Measurements from ENCODE around the gene SMARCAD1.
"Not testable (repeated sequence)": the region's sequence is repeated elsewhere in the genome, so short reads cannot be mapped to it uniquely, and the experiment has no call there.

Gene SMARCAD1

GRCh38 chr4:94235825-94236224 lies 28.2 kb downstream of the SMARCAD1 start:
- DNase-seq: no peak

DNA sequence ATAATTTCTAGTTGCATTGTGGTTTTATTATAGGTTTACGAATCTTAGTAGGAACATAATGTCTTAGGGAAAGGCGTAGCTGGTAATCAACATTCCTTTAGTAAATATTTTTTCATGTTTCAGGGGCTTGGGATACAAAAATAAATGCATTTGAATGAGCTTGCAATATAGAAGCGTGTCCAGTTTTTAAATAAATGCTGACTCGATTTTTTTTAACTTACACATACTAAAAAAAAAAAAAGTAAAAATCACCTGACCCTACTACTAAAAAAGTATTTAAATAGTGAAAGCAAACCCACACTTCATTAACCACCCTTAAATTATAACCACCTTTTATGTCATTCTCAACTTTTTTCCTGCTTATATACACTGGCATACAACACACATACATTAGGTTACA lies 29.6 kb downstream of the SMARCAD1 start:
- DNase-seq: no peak

DNA sequence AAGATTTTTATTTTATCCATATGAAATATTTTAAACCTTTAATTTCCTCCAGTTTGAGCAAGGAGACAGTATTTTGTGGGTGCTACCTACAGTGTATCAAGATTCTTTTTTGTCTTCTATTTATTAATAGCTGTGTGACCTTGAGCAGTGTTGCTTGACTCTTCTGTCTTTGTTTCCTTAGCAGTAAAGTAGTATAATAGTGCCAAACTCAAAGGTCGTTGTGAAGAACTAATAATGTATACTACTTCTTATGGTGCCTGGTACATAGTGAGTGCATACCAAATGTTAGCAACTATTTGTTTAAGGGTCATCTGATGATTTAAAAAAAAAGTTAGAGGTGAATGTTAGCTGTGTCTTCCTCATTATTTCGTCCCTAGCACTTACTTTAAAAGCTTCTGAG lies 30.5 kb downstream of the SMARCAD1 start:
- no peak for DNase-seq

- DNase-seq: no peak
Measured at GRCh38 chr4:94240384-94240783, 32.7 kb downstream of the SMARCAD1 start.

- DNase-seq: no peak
Measured at GRCh38 chr4:94244087-94244828, 36.6 kb downstream of the SMARCAD1 start.

DNA sequence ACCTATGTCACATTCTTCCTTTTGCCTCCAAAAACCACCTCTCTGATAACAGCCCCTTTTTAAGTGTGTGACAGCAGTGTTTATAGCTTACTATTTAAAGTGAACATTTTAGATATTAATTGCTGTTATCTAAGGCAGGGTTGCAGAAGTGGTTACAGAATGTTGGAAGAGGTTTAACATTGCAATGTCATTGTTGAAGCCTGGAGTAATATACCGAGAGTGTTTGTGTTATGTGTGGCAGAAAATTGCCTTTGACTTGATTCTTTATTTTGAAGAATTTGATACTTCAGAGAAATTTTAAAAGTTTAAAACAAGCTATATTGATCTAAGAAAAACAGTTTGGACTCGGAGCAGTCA lies 37.1 kb downstream of the SMARCAD1 start:
- DNase-seq: no peak

DNA sequence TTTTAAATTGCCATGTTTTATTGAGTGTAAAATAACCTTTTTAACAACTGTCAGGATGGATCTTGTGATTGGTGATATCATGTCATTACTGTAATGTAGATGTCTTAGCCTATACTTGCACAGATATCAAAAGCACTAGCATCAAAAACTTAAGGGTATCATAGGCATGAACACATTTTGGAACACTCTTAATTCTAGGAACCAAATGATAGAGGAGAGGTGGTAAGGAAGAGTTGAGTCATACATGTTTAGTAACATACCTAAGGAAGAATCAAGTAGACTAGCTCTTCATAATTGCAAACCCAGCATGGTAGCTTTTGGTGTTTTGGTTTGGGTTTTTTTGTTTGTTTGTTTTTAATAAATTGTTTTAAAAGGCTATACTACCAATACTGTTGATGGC lies 43.4 kb downstream of the SMARCAD1 start:
- DNase-seq: no peak

DNA sequence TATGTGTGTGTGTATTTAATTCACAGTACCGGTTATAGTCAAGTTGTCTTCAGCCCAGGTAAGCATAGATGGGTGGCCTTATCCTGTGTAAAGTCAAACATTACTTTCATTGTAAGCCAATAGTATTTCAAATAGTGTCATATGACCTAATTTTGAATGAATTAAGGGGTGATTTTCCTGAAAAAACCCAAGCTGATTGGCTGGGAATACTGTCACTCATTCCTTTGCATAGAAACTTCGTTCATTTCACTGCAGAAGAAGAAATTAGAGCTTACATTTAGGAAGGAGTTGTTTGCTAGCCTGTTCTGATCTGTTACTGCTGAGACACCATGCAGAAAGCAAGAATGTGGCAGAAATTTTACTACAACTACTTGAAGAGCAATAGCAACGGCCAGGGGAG lies 45.4 kb downstream of the SMARCAD1 start:
- no peak for DNase-seq

- DNase-seq: no peak
Measured at GRCh38 chr4:94256144-94256783, 48.6 kb downstream of the SMARCAD1 start.

GRCh38 chr4:94256828-94257227 lies 49.2 kb downstream of the SMARCAD1 start:
- no peak for DNase-seq

GRCh38 chr4:94262163-94263016 lies 54.7 kb downstream of the SMARCAD1 start:
- DNase-seq: no peak

DNA sequence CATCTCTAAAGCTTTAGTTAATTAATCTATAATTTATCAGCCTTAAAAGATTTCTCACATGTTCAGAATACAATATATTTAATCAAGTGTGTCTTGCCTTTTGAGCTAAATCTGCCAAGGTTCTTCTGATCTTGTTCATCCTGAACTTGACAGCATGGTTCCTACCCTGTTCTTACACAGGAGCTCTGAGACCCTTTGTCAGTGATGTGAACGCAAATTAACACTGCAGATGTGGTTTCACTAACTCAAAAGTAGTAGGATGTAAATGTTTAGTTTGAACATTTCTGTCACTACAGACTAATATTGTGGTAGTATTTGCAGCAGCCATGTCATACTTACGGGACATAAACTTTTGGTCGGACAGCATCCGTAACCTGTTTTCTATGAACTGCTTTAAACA lies 59.4 kb downstream of the SMARCAD1 start:
- no peak for DNase-seq

DNA sequence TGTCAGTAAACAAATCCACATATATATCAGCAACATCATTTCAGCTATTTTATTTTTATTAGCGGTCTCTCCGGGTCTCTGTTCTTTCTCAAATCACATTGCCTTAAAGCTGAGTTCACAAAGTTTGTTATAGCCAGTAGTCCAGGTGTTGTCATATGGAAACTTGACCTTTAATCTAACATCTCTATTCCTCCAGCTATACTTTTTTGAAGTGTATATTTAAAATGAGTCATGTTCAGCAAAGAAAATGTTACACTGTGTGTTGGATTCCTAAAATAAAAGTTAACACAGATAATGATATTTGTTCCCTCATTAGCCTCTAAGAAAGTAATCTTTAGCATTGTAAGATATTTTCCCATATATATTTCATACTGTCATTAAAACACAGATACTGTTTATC lies 63.6 kb downstream of the SMARCAD1 start:
- DNase-seq: no peak

- DNase-seq: no peak
Measured at GRCh38 chr4:94274912-94275311, 67.2 kb downstream of the SMARCAD1 start.

DNA sequence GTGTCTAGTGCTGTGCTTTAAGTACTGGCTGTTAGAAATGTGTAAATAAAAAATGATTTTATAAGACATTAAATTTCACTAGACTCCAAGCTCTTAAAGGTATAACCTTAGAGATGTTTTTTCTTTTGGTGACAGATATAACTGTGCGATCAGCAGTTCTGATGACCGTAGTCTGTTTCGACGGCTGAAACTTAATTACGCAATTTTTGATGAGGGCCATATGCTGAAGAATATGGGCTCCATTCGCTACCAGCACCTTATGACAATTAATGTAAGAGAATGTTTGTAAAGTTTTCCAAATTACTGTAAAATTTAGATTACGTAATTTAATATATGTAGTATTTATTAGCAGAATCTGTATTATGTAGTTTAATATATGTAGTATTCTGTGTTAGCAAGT lies 68.5 kb downstream of the SMARCAD1 start:
- DNase-seq: no peak

- no peak for DNase-seq
Measured at GRCh38 chr4:94277534-94277933, 69.9 kb downstream of the SMARCAD1 start.

- no peak for DNase-seq
Measured at GRCh38 chr4:94278781-94279180, 71.1 kb downstream of the SMARCAD1 start.

GRCh38 chr4:94284889-94285288 lies 77.2 kb downstream of the SMARCAD1 start:
- DNase-seq: no peak

DNA sequence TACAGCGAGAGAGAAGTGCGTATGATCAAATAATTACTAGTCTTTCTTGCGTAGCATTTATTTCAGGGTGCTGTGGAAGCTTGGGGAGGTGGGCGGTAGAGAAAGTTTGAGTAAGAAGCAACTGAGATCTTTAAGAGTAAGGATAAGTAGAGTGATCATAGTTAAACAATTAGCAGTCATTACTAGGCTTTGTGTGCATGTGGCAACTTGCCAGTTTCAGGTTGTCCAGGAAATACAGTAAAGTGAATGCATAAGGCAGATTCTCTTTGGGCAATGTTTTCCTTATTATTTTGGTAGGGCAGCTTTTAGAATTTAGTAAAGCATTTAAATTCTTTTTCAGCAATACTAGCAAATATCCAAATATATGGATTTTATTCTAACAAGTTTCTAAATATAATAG lies 78.0 kb downstream of the SMARCAD1 start:
- no peak for DNase-seq

GRCh38 chr4:94290245-94290644 lies 82.6 kb downstream of the SMARCAD1 start:
- DNase-seq: no peak

- DNase-seq: not testable (repeated sequence)
Measured at GRCh38 chr4:94293981-94294380, 86.3 kb downstream of the SMARCAD1 start.

DNA sequence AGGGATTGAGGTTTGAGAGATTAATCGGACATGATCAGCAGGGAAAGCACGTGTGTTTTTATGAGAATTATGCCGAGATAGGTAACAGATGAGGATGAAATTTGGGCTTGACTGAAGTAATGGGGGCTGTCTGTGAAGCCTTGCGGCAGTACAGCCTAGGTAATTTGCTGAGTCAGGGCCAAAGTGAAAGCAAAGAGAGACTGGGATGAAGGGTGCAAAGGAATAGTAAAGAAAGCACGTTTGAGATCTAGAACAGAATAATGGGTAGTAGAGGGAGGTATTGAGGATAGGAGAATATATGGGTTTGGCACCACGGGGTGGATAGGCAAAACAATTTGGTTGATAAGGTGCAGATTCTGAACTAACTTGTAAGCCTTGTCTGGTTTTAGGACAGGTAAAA lies 87.8 kb downstream of the SMARCAD1 start:
- DNase-seq: not testable (repeated sequence)

- no peak for DNase-seq
Measured at GRCh38 chr4:94298725-94299252, 91.1 kb downstream of the SMARCAD1 start.

DNA sequence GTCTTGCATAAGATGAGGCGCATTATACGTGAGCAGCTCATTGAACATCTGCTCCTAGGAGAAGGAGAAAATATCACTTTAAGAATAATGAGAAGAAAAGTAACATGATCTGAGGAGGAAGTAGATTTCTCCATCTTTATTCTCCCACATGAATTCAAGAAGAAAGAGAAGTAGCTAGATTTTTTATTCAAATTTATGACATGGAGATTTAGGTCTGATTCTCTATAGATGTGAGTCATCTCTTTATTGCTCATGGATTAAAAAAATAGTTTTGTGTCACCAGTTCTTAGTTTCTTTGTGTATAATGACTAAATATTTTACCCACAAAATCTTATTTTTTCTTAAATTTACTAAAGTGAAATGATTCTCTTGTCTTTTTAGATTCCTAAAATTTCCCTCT lies 94.5 kb downstream of the SMARCAD1 start:
- DNase-seq: no peak
